Activated effector memory CD4-positive, alpha-beta T cell treated with Interleukin-2 at 50 U/mL for 16 hours (primary cell): ENCODE measurements around the gene ZBTB7B.

Experiments used
- DNase-seq: peaks from one replicate; pipeline ENCODE4 v3.0.0-alpha.2; 2020

The ZBTB7B gene

GRCh38 chr1:155002464-155003226 lies at the start of gene ZBTB7B:
Gene ZBTB7B (plus strand): TSS chr1:155002802. CDS start chr1:155014661, 11,859 bp downstream.
- DNase-seq: no peak

- DNase-seq: no peak
These were observed 49.0 kb upstream of the ZBTB7B start for GRCh38 chr1:154953611-154954038.

GRCh38 chr1:154954541-154954940 lies 48.1 kb upstream of the ZBTB7B start:
- no peak for DNase-seq

GRCh38 chr1:154955039-154955717 lies 47.4 kb upstream of the ZBTB7B start:
- peak; percentile 86 for DNase-seq

GRCh38 chr1:154955718-154956543 lies 46.7 kb upstream of the ZBTB7B start, which contains the start of gene PBXIP1:
Gene PBXIP1 (minus strand): TSS chr1:154956099. CDS start chr1:154953721, 2,378 bp downstream.
- DNase-seq: peak; percentile 77

GRCh38 chr1:154956544-154956941 lies 46.1 kb upstream of the ZBTB7B start:
- no peak for DNase-seq

GRCh38 chr1:154957091-154957657 lies 45.4 kb upstream of the ZBTB7B start:
- DNase-seq: no peak

GRCh38 chr1:154958036-154958435 lies 44.6 kb upstream of the ZBTB7B start:
- DNase-seq: no peak

GRCh38 chr1:154958681-154959425 lies 43.7 kb upstream of the ZBTB7B start:
- no peak for DNase-seq

- no peak for DNase-seq
These were observed 43.2 kb upstream of the ZBTB7B start for GRCh38 chr1:154959426-154959780.

- DNase-seq: no peak
These were observed 42.0 kb upstream of the ZBTB7B start for GRCh38 chr1:154960446-154961136.

- peak; percentile 78 for DNase-seq
These were observed 41.1 kb upstream of the ZBTB7B start, which contains the start of gene PYGO2 for GRCh38 chr1:154961207-154962155. Gene PYGO2 (minus strand): TSS chr1:154961782. CDS start chr1:154961576, 206 bp downstream.

- no peak for DNase-seq
These were observed 40.3 kb upstream of the ZBTB7B start for GRCh38 chr1:154962156-154962749.

- DNase-seq: no peak
These were observed 39.7 kb upstream of the ZBTB7B start for GRCh38 chr1:154962795-154963330.

GRCh38 chr1:154963643-154964042 lies 39.0 kb upstream of the ZBTB7B start:
- DNase-seq: no peak

- DNase-seq: no peak
These were observed 38.2 kb upstream of the ZBTB7B start for GRCh38 chr1:154964359-154964758.

- DNase-seq: no peak
These were observed 36.5 kb upstream of the ZBTB7B start for GRCh38 chr1:154966111-154966510.

- DNase-seq: no peak
These were observed 35.2 kb upstream of the ZBTB7B start for GRCh38 chr1:154967331-154967950.

GRCh38 chr1:154968731-154969130 lies 33.9 kb upstream of the ZBTB7B start:
- DNase-seq: no peak
